HG03520 (cell line): ENCODE measurements around the gene USP33.
"Not testable (repeated sequence)": the region's sequence is repeated elsewhere in the genome, so short reads cannot be mapped to it uniquely, and the experiment has no call there.

Experiments
- ATAC-seq: cut with Tn5 transposase; IDR thresholded peaks from one replicate; pipeline ENCODE4 v1.9.1; 2021; ENCODE audit warnings: mild to moderate bottlenecking, moderate library complexity; ENCODE audit not compliant: unreplicated experiment

The USP33 gene

GRCh38 chr1:77741316-77741715, 18.3 kb downstream of the USP33 start:
- ATAC-seq = no peak

- no peak for ATAC-seq
Observed at GRCh38 chr1:77739235-77739634, 20.4 kb downstream of the USP33 start.

- ATAC-seq = no peak
Observed at GRCh38 chr1:77732090-77732489, 27.6 kb downstream of the USP33 start.

- ATAC-seq = no peak
Observed at GRCh38 chr1:77725706-77726105, 33.9 kb downstream of the USP33 start.

GRCh38 chr1:77718181-77718580, 41.5 kb downstream of the USP33 start:
- no peak for ATAC-seq

- no peak for ATAC-seq
Observed at GRCh38 chr1:77716065-77716464, 43.6 kb downstream of the USP33 start.

- no peak for ATAC-seq
Observed at GRCh38 chr1:77709727-77710126, 49.9 kb downstream of the USP33 start.

- ATAC-seq = no peak
Observed at GRCh38 chr1:77706321-77706720, 53.3 kb downstream of the USP33 start.

GRCh38 chr1:77704736-77705135, 54.9 kb downstream of the USP33 start:
- ATAC-seq = no peak

GRCh38 chr1:77699673-77700072, 60.0 kb downstream of the USP33 start:
- not testable (repeated sequence) for ATAC-seq

GRCh38 chr1:77697441-77697840, 62.2 kb downstream of the USP33 start:
- ATAC-seq = no peak

GRCh38 chr1:77688939-77689338, 70.7 kb downstream of the USP33 start:
- no peak for ATAC-seq

GRCh38 chr1:77687519-77687906, 72.1 kb downstream of the USP33 start:
- ATAC-seq = no peak

GRCh38 chr1:77686796-77687518, 72.7 kb downstream of the USP33 start:
- ATAC-seq = no peak

- ATAC-seq = peak; percentile 71
Observed at GRCh38 chr1:77683160-77684148, 76.2 kb downstream of the USP33 start.

- ATAC-seq = peak; percentile 68
Observed at GRCh38 chr1:77682460-77683159, 77.0 kb downstream of the USP33 start, which contains the start of gene ZZZ3. TSS of gene ZZZ3 (minus strand) at chr1:77682658. CDS start at chr1:77633354, 49,304 bp downstream.

GRCh38 chr1:77680173-77680572, 79.5 kb downstream of the USP33 start:
- no peak for ATAC-seq

- ATAC-seq = no peak
Observed at GRCh38 chr1:77678660-77679610, 80.7 kb downstream of the USP33 start.

- ATAC-seq = not testable (repeated sequence)
Observed at GRCh38 chr1:77674807-77675206, 84.8 kb downstream of the USP33 start.
